ES-I3 (cell line): ENCODE measurements around the gene HECTD2.
"Not testable (repeated sequence)": the region's sequence is repeated elsewhere in the genome, so short reads cannot be mapped to it uniquely, and the experiment has no call there.

Source experiments
- H3K36me3 ChIP-seq: 2 replicates; pipeline ENCODE4 v1.6.1; 2013; ENCODE audit warnings: mild to moderate bottlenecking, low read length, control low read depth, moderate library complexity; ENCODE audit not compliant: insufficient read depth
- H3K4me1 ChIP-seq: 2 replicates; pipeline ENCODE4 v1.6.1; 2013; ENCODE audit warnings: mild to moderate bottlenecking, control low read depth, low read length; ENCODE audit not compliant: insufficient read depth
- H3K9ac ChIP-seq: 2 replicates; pipeline ENCODE4 v1.6.1; 2013; ENCODE audit warnings: low read depth, mild to moderate bottlenecking, low read length, moderate library complexity
- H3K9me3 ChIP-seq: 2 replicates; pipeline ENCODE4 v1.6.1; 2013; ENCODE audit warnings: mild to moderate bottlenecking, low read length, moderate library complexity; ENCODE audit not compliant: control insufficient read depth, insufficient read depth

The HECTD2 gene

DNA sequence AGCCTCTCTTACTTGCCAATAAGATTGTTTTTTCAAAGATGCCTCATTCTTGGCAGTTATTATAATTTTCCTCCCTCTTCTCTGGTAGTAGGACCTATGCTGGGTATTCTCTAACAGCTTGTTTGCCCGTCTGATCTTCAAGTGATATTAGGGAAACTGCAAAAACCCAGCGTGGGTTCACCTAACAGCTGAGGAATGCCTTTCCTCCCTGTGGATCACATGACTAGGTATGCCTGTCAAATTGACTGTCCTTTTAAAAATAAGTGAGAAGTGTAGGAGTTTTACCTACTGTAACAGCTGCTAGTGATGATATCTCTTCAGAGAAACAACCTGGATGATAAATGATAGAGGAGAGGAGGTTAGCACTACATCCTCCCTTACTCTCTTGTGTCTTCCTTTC is 22.0 kb downstream of the HECTD2 start:
- Histone ChIP-seq H3K9ac (no peak overlapping the region), H3K36me3 (no peaks in the 10 kb centered on the region), H3K4me1 (no peaks in the 10 kb centered on the region), H3K9me3 (no peaks in the 10 kb centered on the region)

DNA sequence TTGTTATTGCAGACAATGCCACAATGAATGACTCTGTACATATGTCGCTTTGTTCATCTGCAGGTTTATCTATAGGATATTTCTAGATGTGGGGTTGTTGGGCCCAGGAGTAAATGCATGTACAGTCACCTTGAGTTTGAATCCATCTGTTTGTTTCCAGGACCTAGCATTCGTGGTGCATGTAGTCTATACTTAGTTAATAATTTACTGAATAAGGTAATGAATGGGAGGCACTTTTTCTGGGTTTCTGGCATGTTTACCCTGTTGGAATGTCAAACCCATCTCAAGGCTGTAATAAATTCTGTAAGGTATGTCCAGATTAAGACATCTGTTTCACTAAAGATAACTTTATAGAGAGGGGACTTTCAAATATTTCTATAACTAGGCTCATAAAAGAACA is 23.5 kb downstream of the HECTD2 start:
- H3K4me1 ChIP-seq: no peaks in the 10 kb centered on the region
- no peak overlapping the region for H3K9ac ChIP-seq
- H3K36me3 ChIP-seq: no peaks in the 10 kb centered on the region
- H3K9me3 ChIP-seq: no peaks in the 10 kb centered on the region

DNA sequence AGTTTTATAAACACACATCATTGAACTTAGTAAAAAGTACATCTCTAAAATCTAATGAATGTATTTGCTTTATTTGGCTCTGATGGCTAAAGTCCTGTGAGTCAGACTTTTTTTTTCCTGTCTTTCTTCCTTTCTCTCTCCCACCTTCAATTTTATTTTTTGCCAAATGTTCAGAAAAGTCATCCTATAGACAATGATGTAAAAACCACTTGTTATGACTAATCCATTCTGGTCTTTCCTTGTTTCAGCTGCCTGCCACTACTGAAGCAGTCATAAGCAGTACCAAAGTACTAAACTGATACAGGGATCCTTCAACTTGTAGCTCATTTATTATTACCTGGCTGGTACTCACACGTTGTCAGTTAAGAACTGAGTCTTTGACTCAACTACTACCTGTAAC is 23.9 kb downstream of the HECTD2 start:
- no peaks in the 10 kb centered on the region for H3K9me3 ChIP-seq
- no peaks in the 10 kb centered on the region for H3K4me1 ChIP-seq
- H3K36me3 ChIP-seq: no peaks in the 10 kb centered on the region
- no peak overlapping the region for H3K9ac ChIP-seq

- Histone ChIP-seq H3K36me3 (no peaks in the 10 kb centered on the region), H3K9me3 (no peaks in the 10 kb centered on the region), H3K9ac (no peak overlapping the region), H3K4me1 (no peaks in the 10 kb centered on the region)
Observed at GRCh38 chr10:91435241-91435640, 25.1 kb downstream of the HECTD2 start.

GRCh38 chr10:91438228-91438627 is 28.1 kb downstream of the HECTD2 start:
- H3K36me3 ChIP-seq, H3K9ac ChIP-seq, H3K4me1 ChIP-seq, H3K9me3 ChIP-seq: not testable (repeated sequence)

- Histone ChIP-seq H3K4me1 (no peaks in the 10 kb centered on the region), H3K9me3 (peaks cover 2% of the 10 kb centered on the region), H3K36me3 (no peaks in the 10 kb centered on the region), H3K9ac (no peak overlapping the region)
Observed at GRCh38 chr10:91444211-91445182, 34.4 kb downstream of the HECTD2 start.

DNA sequence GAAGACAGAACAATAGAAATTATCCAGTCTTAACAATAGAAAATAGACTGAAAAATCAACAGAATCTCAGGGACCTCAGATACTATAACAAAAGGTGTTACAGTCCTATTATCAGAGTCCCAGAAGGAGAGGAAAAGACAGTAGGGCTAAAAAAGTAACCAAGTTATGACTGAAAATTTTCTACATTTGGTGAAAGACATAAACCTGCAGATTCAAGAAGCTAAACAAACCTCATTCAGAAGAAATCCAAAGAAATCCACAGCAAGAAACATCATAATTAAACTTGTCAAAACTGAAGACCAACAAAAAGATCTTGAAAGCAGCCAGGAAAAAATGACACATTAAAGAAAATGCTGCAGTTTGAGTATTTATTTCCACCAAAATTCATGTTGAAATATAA is 41.9 kb downstream of the HECTD2 start:
- H3K36me3 ChIP-seq: no peaks in the 10 kb centered on the region
- no peak overlapping the region for H3K9ac ChIP-seq
- H3K4me1 ChIP-seq: no peaks in the 10 kb centered on the region

GRCh38 chr10:91453535-91453934 is 43.4 kb downstream of the HECTD2 start:
- Histone ChIP-seq H3K9me3 (peaks cover 2% of the 10 kb centered on the region), H3K36me3 (no peaks in the 10 kb centered on the region), H3K4me1 (no peaks in the 10 kb centered on the region), H3K9ac (no peak overlapping the region)

More for the DNA sequence above, 41.9 kb downstream of the HECTD2 start:
- H3K9me3 ChIP-seq: peaks cover 2% of the 10 kb centered on the region

DNA sequence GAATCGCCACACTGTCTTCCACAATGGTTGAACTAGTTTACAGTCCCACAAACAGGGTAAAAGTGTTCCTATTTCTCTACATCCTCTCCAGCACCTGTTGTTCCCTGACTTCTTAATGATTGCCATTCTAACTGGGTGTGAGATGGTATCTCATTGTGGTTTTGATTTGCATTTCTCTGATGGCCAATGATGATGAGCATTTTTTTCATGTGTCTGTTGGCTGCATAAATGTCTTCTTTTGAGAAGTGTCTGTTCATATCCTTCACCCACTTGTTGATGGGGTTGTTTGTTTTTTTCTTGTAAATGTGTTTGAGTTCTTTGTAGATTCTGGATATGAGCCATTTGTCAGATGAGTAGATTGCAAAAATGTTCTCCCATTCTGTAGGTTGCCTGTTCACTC is 45.0 kb downstream of the HECTD2 start:
- H3K9me3 ChIP-seq, H3K9ac ChIP-seq, H3K4me1 ChIP-seq, H3K36me3 ChIP-seq: not testable (repeated sequence)

- Histone ChIP-seq H3K9me3 (no peaks in the 10 kb centered on the region), H3K4me1 (no peaks in the 10 kb centered on the region), H3K36me3 (no peaks in the 10 kb centered on the region), H3K9ac (no peak overlapping the region)
Observed at GRCh38 chr10:91460681-91461080, 50.5 kb downstream of the HECTD2 start.

DNA sequence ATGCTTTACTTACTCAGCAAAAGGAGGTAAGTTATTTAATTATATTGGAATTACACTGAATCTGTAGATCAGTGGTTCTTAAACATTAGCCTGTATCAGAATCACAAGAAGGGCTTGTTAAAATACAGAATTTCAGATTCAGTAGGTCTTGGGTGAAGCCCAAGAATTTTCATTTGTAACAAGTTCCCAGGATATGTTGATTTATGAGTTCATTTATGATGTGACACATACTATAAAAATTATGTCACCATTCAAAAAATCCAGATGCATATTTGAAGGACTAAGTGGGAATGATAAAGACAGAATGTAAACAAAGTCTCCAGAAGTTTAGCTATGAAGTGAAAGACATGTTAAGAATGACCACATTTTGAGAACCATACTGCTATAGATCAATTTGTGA is 52.3 kb downstream of the HECTD2 start:
- Histone ChIP-seq H3K9ac (no peak overlapping the region), H3K4me1 (no peaks in the 10 kb centered on the region), H3K9me3 (no peaks in the 10 kb centered on the region), H3K36me3 (no peaks in the 10 kb centered on the region)

GRCh38 chr10:91464500-91464899 is 54.4 kb downstream of the HECTD2 start:
- no peaks in the 10 kb centered on the region for H3K4me1 ChIP-seq
- H3K36me3 ChIP-seq: no peaks in the 10 kb centered on the region
- H3K9me3 ChIP-seq: no peaks in the 10 kb centered on the region
- H3K9ac ChIP-seq: no peak overlapping the region

- Histone ChIP-seq H3K36me3 (no peaks in the 10 kb centered on the region), H3K9me3 (0 out of 2 replicates have a peak, but pooled peaks cover 5% of the 10 kb centered on the region), H3K4me1 (no peaks in the 10 kb centered on the region), H3K9ac (no peak overlapping the region)
Observed at GRCh38 chr10:91465261-91465660, 55.1 kb downstream of the HECTD2 start.

GRCh38 chr10:91467114-91467513 is 57.0 kb downstream of the HECTD2 start:
- H3K9ac ChIP-seq: no peak overlapping the region
- H3K9me3 ChIP-seq: peaks cover 5% of the 10 kb centered on the region; the same call in 1 of the 2 replicates
- no peaks in the 10 kb centered on the region for H3K4me1 ChIP-seq
- H3K36me3 ChIP-seq: no peaks in the 10 kb centered on the region

- Histone ChIP-seq H3K9me3 (peaks cover 5% of the 10 kb centered on the region; the same call in 1 of the 2 replicates), H3K4me1 (no peaks in the 10 kb centered on the region), H3K9ac (no peak overlapping the region), H3K36me3 (no peaks in the 10 kb centered on the region)
Observed at GRCh38 chr10:91471602-91472001, 61.5 kb downstream of the HECTD2 start.
